Measurements from ENCODE around the gene SVEP1.

The SVEP1 gene

GRCh38 chr9:110573305-110573704 lies 6.2 kb downstream of the SVEP1 start:
- no peaks in the 10 kb centered on the region for H3K79me2 ChIP-seq (ENCODE audit: control insufficient read depth, low read length)
- H3K27ac ChIP-seq (ENCODE audit: low read depth, low read length) = no peak overlapping the region
- H4K20me1 ChIP-seq (ENCODE audit: control insufficient read depth, insufficient read depth, low read depth, low read length) = no peaks in the 10 kb centered on the region
- H3F3A ChIP-seq (ENCODE audit: control insufficient read depth, insufficient read depth) = no peaks in the 10 kb centered on the region
- TF ChIP-seq EZH2phosphoT487 (IDR thresholded peaks at IDR 0.05; ENCODE audit: borderline replicate concordance, low read length) = no peak
- TF ChIP-seq CTCF (IDR thresholded peaks at IDR 0.05; ENCODE audit: low read depth, low read length, poor library complexity, severe bottlenecking) = no peak
- H3K4me2 ChIP-seq (ENCODE audit: low read length) = no peak overlapping the region
- H3K36me3 ChIP-seq (ENCODE audit: control insufficient read depth, low read length) = no peaks in the 10 kb centered on the region
- H3K9me2 ChIP-seq (replicated peaks; ENCODE audit: control insufficient read depth, low read length) = no peaks in the 10 kb centered on the region
- no peaks in the 10 kb centered on the region for H3K4me1 ChIP-seq (ENCODE audit: control insufficient read depth, low read length)
- no peaks in the 10 kb centered on the region for H3K27me3 ChIP-seq (ENCODE audit: control insufficient read depth, low read length)
- no peaks in the 10 kb centered on the region for H3K9me3 ChIP-seq (ENCODE audit: control insufficient read depth, insufficient read depth, low read length)
- no peak overlapping the region for H3K4me3 ChIP-seq (ENCODE audit: low read length)

DNA sequence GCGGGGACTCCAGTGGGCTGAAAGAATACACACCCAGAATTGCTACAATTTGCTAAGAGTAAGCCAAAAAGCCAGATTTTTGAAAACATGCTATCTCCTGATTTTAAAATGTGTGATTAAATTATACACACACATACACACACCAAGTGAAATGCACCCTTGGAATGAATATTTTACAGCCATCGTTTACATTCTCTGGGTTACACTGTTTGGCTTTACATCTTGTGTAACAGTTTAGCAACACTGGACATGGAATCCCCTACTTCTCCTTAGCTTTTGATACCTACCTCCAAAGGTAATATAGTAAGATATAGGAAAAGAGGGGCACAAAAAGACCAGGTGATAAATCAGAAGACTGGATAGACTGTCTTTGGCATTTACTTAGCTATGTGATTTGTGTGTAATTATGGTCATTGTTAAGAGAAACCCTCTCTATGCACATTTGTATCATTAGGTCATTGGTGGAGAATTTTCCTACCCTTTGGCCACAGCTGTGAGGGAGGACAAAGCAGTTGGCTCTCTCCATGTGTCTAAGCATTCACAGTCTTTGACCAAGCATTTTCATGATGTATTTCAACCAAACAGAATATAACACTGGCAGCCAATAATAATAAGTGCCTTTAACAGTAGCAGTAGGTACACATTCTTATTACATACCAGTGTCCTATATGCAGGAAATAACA lies 7.6 kb downstream of the SVEP1 start:
- Histone ChIP-seq H3K36me3 (ENCODE audit: control insufficient read depth, low read length) (no peaks in the 10 kb centered on the region), H3F3A (ENCODE audit: control insufficient read depth, insufficient read depth) (no peaks in the 10 kb centered on the region), H3K4me1 (ENCODE audit: control insufficient read depth, low read length) (no peaks in the 10 kb centered on the region), H3K9me3 (ENCODE audit: control insufficient read depth, insufficient read depth, low read length) (no peaks in the 10 kb centered on the region), H3K4me2 (ENCODE audit: low read length) (no peak overlapping the region), H3K27me3 (ENCODE audit: control insufficient read depth, low read length) (no peaks in the 10 kb centered on the region), H3K9me2 (replicated peaks; ENCODE audit: control insufficient read depth, low read length) (no peaks in the 10 kb centered on the region), H3K4me3 (ENCODE audit: low read length) (no peak overlapping the region), H3K27ac (ENCODE audit: low read depth, low read length) (no peak overlapping the region), H4K20me1 (ENCODE audit: control insufficient read depth, insufficient read depth, low read depth, low read length) (no peaks in the 10 kb centered on the region), H3K79me2 (ENCODE audit: control insufficient read depth, low read length) (no peaks in the 10 kb centered on the region)
- TF ChIP-seq CTCF (IDR thresholded peaks at IDR 0.05; ENCODE audit: low read depth, low read length, poor library complexity, severe bottlenecking) = no peak
- no peak for TF ChIP-seq EZH2phosphoT487 (IDR thresholded peaks at IDR 0.05; ENCODE audit: borderline replicate concordance, low read length)

DNA sequence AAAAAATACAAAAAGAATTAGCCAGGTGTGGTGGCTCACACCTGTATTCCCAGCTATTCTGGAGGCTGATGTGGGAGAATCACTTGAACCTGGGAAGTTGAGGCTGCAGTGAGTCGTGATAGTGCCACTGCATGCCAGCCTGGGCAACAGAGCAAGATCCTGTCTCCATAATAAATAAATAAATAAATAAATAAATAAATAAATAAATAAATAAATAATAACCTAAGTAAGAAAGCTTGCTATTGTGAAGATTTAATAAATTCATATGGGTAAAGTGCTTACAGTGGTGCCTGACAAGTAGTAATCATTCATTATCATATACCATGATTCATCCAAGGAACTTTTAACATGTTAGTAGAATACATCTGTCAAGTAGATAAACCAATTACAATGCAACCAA lies 13.4 kb downstream of the SVEP1 start:
- no peaks in the 10 kb centered on the region for H3F3A ChIP-seq (ENCODE audit: control insufficient read depth, insufficient read depth)
- no peaks in the 10 kb centered on the region for H4K20me1 ChIP-seq (ENCODE audit: control insufficient read depth, insufficient read depth, low read depth, low read length)
- H3K27ac ChIP-seq (ENCODE audit: low read depth, low read length) = no peak overlapping the region
- H3K79me2 ChIP-seq (ENCODE audit: control insufficient read depth, low read length) = no peaks in the 10 kb centered on the region
- no peaks in the 10 kb centered on the region for H3K4me1 ChIP-seq (ENCODE audit: control insufficient read depth, low read length)
- H3K4me2 ChIP-seq (ENCODE audit: low read length) = no peak overlapping the region
- no peaks in the 10 kb centered on the region for H3K9me2 ChIP-seq (replicated peaks; ENCODE audit: control insufficient read depth, low read length)
- no peaks in the 10 kb centered on the region for H3K27me3 ChIP-seq (ENCODE audit: control insufficient read depth, low read length)
- TF ChIP-seq EZH2phosphoT487 (IDR thresholded peaks at IDR 0.05; ENCODE audit: borderline replicate concordance, low read length) = no peak
- TF ChIP-seq CTCF (IDR thresholded peaks at IDR 0.05; ENCODE audit: low read depth, low read length, poor library complexity, severe bottlenecking) = no peak
- H3K4me3 ChIP-seq (ENCODE audit: low read length) = no peak overlapping the region
- no peaks in the 10 kb centered on the region for H3K36me3 ChIP-seq (ENCODE audit: control insufficient read depth, low read length)
- no peaks in the 10 kb centered on the region for H3K9me3 ChIP-seq (ENCODE audit: control insufficient read depth, insufficient read depth, low read length)

All from DOHH2 (cell line).